Measurements from ENCODE around the gene CNTNAP5. TPM values are rescaled to one million over a fixed set of nuclear protein-coding genes. Genes with fewer than 3 reads are reported as not detected.

The CNTNAP5 gene
- total RNA-seq, 1 donor from 2014 or later, result 5.0 TPM

GRCh38 chr2:124575497-124575896, 550.4 kb downstream of the CNTNAP5 start:
- no peaks in the 10 kb centered on the region for H3K27me3 Mint-ChIP-seq
- no peak overlapping the region for H3K4me3 Mint-ChIP-seq
- peaks cover 4% of the 10 kb centered on the region for H3K9me3 Mint-ChIP-seq
- H3K36me3 Mint-ChIP-seq, result no peaks in the 10 kb centered on the region
- H3K4me1 Mint-ChIP-seq (ENCODE audit: unreplicated experiment), result no peaks in the 10 kb centered on the region
- H3K27ac Mint-ChIP-seq, result no peak overlapping the region
- DNase-seq (ENCODE audit: extremely low spot score, unreplicated experiment), result no peak
- no peak for TF ChIP-seq CTCF (conservative IDR thresholded peaks at IDR 0.05)

GRCh38 chr2:124580263-124580662, 555.2 kb downstream of the CNTNAP5 start:
- H3K9me3 Mint-ChIP-seq, result no peaks in the 10 kb centered on the region
- DNase-seq (ENCODE audit: extremely low spot score, unreplicated experiment), result no peak
- TF ChIP-seq CTCF (conservative IDR thresholded peaks at IDR 0.05), result no peak
- H3K27ac Mint-ChIP-seq, result no peak overlapping the region
- H3K4me3 Mint-ChIP-seq, result no peak overlapping the region
- H3K27me3 Mint-ChIP-seq, result no peaks in the 10 kb centered on the region
- no peaks in the 10 kb centered on the region for H3K36me3 Mint-ChIP-seq
- no peaks in the 10 kb centered on the region for H3K4me1 Mint-ChIP-seq (ENCODE audit: unreplicated experiment)

GRCh38 chr2:124582387-124582786, 557.3 kb downstream of the CNTNAP5 start:
- no peak overlapping the region for H3K27ac Mint-ChIP-seq
- H3K4me1 Mint-ChIP-seq (ENCODE audit: unreplicated experiment), result no peaks in the 10 kb centered on the region
- TF ChIP-seq CTCF (conservative IDR thresholded peaks at IDR 0.05), result no peak
- no peaks in the 10 kb centered on the region for H3K36me3 Mint-ChIP-seq
- no peaks in the 10 kb centered on the region for H3K9me3 Mint-ChIP-seq
- no peak for DNase-seq (ENCODE audit: extremely low spot score, unreplicated experiment)
- no peak overlapping the region for H3K4me3 Mint-ChIP-seq
- no peaks in the 10 kb centered on the region for H3K27me3 Mint-ChIP-seq

- no peak for DNase-seq (ENCODE audit: extremely low spot score, unreplicated experiment)
Measured at GRCh38 chr2:124584615-124585014, 559.5 kb downstream of the CNTNAP5 start.

GRCh38 chr2:124585277-124585676, 560.2 kb downstream of the CNTNAP5 start:
- Mint-ChIP-seq H3K27me3 (no peaks in the 10 kb centered on the region), H3K27ac (no peak overlapping the region), H3K36me3 (no peaks in the 10 kb centered on the region), H3K4me3 (no peak overlapping the region), H3K4me1 (ENCODE audit: unreplicated experiment) (no peaks in the 10 kb centered on the region), H3K9me3 (peaks cover 3% of the 10 kb centered on the region)
- DNase-seq (ENCODE audit: extremely low spot score, unreplicated experiment), result no peak
- no peak for TF ChIP-seq CTCF (conservative IDR thresholded peaks at IDR 0.05)

More at GRCh38 chr2:124584615-124585014, 559.5 kb downstream of the CNTNAP5 start:
- no peaks in the 10 kb centered on the region for H3K36me3 Mint-ChIP-seq
- no peaks in the 10 kb centered on the region for H3K27me3 Mint-ChIP-seq
- H3K4me1 Mint-ChIP-seq (ENCODE audit: unreplicated experiment), result no peaks in the 10 kb centered on the region
- no peak overlapping the region for H3K4me3 Mint-ChIP-seq
- TF ChIP-seq CTCF (conservative IDR thresholded peaks at IDR 0.05), result no peak
- H3K27ac Mint-ChIP-seq, result no peak overlapping the region
- no peaks in the 10 kb centered on the region for H3K9me3 Mint-ChIP-seq

GRCh38 chr2:124586210-124586609, 561.1 kb downstream of the CNTNAP5 start:
- Mint-ChIP-seq H3K36me3 (no peaks in the 10 kb centered on the region), H3K4me3 (no peak overlapping the region), H3K27me3 (no peaks in the 10 kb centered on the region), H3K4me1 (ENCODE audit: unreplicated experiment) (no peaks in the 10 kb centered on the region), H3K9me3 (peaks cover 3% of the 10 kb centered on the region), H3K27ac (no peak overlapping the region)
- DNase-seq (ENCODE audit: extremely low spot score, unreplicated experiment), result no peak
- no peak for TF ChIP-seq CTCF (conservative IDR thresholded peaks at IDR 0.05)

Data from type B pancreatic cell (in vitro differentiated cells).